ENCODE measurements around the gene LAMA2.

LAMA2 gene, protein sequence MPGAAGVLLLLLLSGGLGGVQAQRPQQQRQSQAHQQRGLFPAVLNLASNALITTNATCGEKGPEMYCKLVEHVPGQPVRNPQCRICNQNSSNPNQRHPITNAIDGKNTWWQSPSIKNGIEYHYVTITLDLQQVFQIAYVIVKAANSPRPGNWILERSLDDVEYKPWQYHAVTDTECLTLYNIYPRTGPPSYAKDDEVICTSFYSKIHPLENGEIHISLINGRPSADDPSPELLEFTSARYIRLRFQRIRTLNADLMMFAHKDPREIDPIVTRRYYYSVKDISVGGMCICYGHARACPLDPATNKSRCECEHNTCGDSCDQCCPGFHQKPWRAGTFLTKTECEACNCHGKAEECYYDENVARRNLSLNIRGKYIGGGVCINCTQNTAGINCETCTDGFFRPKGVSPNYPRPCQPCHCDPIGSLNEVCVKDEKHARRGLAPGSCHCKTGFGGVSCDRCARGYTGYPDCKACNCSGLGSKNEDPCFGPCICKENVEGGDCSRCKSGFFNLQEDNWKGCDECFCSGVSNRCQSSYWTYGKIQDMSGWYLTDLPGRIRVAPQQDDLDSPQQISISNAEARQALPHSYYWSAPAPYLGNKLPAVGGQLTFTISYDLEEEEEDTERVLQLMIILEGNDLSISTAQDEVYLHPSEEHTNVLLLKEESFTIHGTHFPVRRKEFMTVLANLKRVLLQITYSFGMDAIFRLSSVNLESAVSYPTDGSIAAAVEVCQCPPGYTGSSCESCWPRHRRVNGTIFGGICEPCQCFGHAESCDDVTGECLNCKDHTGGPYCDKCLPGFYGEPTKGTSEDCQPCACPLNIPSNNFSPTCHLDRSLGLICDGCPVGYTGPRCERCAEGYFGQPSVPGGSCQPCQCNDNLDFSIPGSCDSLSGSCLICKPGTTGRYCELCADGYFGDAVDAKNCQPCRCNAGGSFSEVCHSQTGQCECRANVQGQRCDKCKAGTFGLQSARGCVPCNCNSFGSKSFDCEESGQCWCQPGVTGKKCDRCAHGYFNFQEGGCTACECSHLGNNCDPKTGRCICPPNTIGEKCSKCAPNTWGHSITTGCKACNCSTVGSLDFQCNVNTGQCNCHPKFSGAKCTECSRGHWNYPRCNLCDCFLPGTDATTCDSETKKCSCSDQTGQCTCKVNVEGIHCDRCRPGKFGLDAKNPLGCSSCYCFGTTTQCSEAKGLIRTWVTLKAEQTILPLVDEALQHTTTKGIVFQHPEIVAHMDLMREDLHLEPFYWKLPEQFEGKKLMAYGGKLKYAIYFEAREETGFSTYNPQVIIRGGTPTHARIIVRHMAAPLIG (N-terminal part only)

DNA sequence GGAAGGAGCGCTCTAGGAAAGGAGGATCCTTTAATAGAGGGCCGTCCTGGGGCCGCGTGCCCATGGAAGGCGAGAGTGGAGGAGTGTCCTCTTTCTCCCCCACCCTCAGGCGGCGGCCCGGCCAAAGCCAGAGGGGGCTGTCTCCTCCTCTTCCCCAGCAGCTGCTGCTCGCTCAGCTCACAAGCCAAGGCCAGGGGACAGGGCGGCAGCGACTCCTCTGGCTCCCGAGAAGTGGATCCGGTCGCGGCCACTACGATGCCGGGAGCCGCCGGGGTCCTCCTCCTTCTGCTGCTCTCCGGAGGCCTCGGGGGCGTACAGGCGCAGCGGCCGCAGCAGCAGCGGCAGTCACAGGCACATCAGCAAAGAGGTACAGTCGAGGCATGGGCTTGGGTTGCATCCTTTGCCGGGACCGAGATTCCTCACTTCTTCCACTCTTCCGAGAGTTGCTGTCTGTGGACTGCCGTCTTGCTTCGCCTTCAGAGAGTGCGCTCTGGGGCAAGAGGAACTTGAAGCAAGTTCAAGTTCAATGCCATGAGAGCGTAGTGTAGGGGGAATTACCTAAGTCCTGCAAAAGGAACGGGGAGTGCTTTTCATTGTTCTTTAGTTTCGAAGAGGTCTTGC, at the start of gene LAMA2:
TSS of gene LAMA2 (plus strand) at position 148 of the 621 bp plus-strand sequence. CDS start at position 256, 108 bp downstream.
- no peak for DNase-seq

DNA sequence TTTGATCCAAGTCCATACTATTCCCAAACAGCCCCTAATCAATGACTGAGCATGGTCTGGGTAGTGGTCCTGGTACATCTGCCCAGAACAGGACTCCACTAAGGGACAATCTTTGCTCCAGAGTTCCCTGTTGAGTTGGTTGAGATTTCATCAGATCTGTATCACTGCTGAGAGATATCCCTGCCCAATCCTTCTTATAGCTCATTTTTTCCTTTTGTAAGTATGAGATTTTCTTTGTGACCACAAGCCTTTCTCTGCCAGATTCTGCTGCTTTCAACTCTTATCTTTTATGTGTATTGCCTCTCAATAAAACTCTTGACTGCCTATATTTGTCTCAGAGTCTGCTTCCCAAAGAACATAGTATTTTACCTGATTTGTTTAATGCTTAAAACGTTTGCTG, 46.2 kb upstream of the LAMA2 start:
- DNase-seq = no peak

DNA sequence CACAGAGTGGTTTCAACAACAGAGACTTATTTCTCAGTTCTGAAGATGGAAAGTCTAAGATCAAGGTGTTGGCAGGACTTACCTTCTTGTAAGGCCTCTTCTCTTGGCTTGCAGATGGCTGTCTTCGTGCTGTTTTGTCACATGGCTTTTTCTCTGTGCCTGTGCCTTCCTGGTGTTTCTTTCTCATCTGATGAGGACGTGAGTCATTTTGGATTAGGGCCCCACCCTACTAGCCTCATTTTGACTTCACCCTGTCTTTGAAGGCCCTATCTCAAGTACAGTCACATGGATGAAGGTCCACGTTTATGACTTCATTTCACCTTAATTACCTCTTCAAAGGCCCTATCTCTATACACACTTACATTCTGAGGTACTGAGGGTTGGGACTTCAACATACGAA, 41.4 kb upstream of the LAMA2 start:
- no peak for DNase-seq

DNA sequence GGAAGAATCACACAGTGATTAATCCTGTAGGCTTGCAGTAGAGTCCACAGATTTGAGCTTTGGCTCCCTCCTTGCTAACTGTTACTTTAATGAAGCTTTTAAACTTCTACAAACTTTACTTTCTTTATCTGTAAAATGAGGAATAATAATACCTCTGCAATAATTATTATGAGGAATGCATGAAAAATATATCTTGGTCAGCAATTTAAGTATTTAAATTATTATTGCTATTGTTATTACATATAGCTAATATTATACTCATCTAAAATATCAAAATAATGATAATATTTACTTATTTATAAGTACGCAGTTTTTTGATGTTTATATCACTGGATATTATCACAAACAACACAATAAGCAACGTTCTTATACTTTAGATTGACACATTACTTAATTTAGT, 38.3 kb upstream of the LAMA2 start:
- DNase-seq = no peak

DNA sequence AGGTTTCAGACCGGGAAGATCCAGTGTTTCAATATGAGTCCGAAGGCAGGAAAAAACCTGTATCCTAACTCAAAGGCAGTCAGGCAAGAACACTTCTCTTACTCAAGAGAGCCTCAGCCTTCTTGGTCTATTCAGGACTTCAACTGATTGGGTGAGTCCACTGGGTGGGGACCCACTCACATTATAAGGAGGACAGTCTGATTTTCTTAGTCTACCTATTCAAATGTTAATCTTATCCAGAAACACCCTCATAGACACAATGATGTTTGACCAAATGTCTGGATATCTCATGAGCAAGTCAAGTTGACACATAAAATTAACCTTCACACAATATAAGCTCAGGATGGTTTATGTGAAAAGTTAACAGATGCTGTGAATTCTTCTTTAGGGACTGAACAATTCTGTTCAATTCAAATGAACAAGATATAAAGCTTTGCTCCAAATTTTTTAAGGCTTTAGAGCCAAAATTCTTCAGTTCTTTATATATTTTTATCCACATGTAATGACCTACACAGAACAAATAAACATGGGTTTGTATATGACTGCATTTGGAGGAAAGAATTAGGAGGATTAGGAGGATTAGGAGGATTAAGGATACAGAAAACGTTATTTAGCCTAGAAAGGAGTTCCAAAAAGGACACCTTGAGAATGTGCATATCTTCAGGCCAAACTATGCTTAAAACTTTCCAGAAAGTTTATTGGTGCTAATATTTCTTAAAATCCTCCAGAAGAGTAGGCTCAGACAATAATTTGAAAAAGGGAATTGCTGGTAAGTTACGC, 35.3 kb upstream of the LAMA2 start:
- DNase-seq = no peak

DNA sequence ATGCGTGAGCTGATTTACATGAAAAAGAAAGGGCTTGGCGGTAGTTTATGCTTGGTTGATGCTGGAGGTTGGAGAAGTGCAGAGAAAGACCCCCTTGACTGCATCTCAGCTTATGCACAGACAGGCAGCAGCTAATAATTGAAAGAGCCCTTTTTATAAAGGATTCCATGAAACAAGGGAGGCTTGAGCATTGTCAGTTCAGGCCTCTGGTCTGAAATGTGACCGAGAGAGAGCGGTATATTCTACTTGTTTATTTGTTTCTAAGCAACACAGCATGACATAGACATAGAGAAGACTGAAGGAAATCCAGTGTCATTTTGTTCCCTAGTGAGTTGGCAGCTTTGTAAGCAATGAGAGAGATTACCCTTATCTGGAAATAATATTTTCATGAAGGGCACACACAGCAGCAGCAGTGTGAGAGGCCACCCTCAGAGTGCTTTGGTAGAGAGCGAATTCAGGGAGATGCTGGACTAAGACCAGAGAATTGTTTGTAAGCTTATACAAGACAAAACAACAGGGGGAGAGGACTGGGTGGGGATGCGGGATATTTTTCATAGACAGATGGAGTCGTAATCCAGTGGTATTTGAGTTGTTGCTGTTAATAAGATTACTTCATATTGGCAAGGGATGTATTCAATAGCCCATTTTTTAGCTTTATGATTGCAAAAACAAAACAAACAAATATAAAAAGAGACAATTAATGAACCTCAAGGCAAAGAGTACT, 34.6 kb upstream of the LAMA2 start:
- no peak for DNase-seq

DNA sequence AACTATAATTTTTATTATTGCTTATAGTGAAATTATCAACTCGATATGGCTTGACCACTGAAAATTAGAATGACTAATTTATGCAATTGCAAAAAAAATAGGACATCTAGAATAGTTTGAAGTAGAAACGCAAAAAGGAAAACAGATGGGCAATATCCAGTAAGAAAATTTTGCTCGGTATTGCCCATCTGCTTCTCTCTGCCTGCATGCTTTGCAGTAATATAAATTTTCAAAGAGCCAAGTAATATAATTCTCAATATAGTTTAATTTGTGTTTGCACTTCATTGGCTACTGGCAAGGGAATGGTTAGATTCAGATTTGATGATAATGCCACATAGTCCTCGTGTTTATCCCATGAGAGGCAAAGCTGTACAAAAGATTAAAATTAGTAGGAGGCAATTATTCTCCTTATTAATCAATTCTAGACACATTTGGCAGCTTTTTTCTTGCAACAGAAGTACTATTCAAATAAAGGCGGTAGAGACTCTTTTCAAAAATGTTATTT, 27.3 kb upstream of the LAMA2 start:
- DNase-seq = no peak

DNA sequence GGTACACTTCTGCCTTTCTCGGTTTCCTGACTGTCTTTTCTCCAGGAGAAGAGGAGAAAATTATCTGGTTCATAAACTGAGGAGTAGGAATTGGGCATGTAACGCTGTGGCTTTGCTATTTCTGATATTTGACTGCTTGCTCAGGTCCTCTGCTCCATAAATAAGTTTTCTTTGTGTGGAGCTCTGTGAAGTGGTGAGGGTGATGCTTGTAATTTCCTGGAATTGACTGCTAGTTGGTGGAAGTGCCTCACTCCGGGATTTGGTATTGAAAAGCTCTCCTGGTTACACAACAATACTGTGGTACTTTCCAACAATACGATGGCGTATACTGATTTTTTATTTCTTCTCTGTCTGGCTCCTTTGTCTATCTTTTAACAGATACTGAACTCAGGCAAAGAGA, 25.1 kb upstream of the LAMA2 start:
- DNase-seq = no peak

DNA sequence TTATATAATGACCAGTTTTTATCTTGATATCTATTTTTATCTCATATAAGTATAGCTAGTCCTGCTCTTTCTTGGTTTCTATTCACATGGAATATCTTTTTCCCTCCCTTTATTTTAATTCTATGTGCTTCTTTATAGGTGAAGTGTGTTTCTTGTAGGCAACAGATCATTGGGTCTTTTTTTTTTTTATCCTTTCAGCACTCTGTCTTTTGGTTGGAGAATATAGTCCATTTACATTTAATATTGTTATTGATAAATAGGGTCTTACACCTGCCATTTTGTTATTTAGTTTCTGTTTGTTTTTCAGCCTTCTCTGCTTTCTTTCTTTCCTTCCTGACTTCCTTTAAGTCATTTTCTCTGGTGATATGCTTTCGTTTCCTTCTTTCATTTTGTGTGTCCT, 22.2 kb upstream of the LAMA2 start:
- DNase-seq = no peak

DNA sequence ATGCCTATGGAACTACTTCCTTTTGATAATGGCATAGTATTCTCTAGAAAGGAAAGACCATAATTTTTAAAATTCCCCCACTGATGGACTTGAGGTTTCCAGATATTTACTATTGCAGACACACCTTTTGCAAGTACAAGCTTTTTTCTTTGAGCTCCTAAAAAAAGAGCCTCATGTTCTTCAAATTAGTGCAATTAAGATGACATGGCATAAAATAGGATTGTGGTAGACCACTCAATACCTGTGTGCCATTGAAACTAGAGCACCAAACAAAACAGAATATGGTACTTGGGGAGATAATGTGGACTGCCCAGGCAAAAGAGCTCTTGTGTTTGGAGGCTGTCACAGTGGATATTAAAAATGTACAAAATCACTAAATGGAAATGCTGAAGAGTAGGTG, 19.0 kb upstream of the LAMA2 start:
- DNase-seq = no peak

DNA sequence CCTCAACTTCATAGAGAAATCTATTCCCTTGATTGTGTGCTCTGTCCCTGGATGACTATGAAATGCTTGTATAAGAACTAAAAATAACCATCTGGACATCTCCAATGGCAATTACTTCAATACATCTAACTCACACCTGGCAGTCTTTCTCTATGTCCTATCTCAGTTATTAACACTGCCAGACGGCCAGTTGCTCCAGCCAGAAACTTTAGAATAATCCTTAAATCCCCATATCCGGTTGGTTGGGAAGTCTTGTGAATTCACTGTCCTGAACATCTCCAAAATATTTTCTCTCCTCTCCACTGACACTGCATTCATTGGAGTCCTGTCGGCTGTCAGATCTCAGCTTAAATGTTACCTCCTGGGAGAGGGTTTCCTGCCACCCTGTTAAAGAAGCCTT, 12.2 kb upstream of the LAMA2 start:
- DNase-seq = no peak

DNA sequence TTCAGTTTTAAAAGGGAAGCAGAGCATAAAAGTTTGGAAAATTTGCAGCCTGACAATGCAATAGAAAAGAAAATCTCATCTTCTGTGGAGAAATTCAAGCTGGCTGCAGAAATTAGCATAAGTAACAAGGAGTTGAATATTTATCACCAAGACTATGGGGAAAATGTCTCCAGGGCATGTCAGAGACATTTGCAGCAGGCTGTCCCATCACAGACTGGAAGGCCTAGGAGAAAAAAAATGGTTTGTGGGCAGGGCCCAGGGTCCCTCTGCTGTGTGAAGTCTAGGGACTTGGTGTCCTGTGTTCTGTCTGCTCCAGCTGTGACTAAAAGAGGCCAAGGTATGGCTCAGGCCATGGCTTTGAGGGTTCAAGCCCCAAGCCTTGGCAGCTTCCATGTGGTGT, 8.1 kb upstream of the LAMA2 start:
- DNase-seq = no peak

DNA sequence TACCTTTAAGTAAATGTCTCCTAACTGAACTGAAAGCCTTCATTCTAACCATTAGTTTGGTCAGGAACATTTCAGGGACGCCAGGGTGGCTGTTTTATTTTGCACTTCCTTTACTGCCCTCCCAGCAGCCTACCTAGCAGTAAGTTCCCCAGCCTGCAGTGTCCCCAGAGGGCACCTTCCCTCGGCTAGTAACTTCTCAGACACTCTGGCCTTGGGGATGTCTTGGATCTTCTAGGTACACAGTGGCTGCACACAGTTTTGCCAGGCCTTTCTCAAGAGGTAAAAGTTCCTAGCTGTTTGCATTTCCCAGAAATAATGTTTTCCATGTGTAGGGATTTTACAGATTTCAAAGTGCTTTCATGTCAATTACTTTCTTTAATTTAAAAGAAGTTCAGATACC, 378 bp upstream of the LAMA2 start:
- no peak for DNase-seq

DNA sequence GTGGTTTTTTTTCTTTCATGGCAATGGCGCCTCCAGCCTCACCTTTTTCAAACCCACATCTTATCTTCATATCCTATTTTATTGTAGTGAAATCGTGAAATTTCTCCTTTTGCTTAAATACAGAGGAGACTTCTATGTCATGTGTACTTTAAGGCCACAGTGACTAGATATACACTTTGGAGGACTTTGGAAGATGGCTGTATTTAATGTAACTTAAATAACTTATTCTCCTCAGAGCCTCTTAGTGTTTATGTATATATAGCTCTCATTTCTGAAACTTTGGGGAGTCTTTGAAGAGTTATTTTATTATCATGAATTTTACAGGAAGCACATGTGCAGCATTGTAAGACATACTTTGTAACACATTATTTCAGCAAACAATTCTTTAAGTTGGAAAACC, 968 bp downstream of the LAMA2 start:
- no peak for DNase-seq

DNA sequence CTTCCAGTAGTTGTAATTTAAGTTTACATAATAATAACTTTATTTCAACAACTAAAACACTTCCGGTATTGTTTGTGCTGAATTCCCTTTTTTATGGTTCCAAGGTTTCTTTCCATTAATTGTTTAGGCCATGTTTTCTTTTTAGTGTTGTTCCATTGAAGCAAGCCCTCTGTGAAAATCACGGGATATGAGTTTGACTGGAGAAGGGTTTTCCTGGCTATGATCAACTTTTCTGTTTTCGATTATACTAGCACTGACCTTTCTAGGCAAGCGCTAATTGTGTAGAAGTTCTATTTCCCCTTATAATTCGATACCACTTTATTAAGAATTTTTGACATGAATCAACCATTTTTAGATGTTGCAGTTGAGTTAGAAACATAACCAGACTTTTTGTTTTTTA, 2.4 kb downstream of the LAMA2 start:
- no peak for DNase-seq

DNA sequence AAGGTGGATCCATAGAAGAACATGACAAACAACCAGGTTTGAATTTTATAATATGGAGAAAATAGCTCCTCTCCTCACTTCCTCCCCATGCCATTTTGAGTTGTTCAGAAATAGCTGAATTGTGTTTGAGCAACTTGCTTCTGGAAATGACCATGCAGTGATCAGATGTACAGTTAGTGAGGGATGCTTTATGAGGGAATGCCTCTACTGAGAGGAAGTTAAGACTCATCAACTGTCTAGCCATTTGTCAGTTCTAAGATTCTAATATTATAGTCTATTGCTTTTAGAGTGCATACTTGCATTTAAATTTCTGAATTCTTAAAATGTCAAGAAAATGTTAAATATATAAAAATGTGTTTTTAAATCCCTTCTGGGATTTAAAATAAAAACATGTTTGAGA, 3.8 kb downstream of the LAMA2 start:
- DNase-seq = no peak

DNA sequence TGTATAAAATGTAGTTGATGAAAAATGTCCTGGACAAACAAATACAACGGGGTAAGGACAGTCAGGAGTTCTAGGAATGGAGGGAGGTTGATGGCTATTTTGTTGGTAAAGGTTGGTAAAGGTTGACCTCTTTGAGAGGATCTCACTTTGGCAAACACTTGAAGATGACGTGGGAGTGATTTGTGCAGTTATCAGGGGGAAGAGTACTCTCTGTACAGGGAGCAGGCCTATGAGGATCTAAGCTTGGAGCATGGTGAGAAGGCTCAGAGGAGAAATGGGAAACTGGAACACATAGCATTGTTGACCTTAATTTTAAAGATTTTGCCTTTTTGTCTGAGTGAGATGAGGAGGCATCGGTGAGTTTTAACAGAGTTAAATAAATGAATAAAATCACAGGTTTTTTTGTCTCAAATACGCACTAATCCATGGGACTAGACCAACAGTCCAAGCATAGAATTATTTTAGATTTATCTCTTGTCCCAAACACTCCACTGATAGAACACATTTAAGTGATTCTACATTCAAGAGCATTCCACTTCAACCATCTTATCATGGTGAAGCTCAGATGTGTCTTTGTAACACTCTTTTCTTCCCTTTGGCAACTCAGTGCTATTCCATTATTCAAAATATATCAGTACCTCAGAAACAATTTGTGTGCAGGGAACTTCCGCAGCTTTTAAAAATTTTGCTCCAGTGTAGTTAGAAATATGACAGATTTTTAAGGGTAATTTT, 5.7 kb downstream of the LAMA2 start:
- DNase-seq = no peak

DNA sequence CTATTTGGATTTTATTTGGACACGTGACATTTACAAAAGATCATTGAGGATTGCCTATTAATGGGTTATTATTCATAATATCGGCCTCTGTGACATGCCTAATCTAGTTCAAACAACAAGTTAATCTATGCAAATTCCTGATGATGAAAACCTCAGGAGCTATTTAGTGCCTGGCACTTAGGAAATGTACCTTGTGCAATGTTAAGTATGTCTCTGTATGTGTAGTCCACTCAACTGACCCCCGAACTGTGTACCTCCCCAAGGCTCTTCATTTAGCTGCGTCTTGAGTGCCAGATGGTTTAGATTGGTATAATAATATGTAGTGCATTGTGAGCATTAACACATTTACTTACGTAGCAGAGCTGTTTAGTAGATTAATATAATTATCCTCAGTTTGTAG, 6.9 kb downstream of the LAMA2 start:
- no peak for DNase-seq

DNA sequence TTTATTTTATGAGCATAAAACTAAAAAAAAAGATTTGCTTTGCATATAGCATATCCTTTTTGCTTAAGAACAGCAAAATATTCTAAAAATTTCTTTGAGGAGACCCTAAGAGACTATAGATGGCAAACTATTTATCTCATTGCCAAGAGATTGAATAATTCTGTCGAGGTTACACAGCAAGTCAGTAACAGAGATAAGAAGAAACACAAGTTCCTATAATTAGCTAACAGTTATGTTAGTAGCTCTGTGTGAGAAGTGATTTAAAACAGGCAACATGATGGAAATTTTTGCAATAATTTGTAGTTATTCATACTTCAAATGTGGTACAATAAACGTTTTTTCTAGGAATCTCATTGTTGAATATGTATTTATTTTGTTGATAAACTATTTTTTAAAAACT, 9.1 kb downstream of the LAMA2 start:
- no peak for DNase-seq

DNA sequence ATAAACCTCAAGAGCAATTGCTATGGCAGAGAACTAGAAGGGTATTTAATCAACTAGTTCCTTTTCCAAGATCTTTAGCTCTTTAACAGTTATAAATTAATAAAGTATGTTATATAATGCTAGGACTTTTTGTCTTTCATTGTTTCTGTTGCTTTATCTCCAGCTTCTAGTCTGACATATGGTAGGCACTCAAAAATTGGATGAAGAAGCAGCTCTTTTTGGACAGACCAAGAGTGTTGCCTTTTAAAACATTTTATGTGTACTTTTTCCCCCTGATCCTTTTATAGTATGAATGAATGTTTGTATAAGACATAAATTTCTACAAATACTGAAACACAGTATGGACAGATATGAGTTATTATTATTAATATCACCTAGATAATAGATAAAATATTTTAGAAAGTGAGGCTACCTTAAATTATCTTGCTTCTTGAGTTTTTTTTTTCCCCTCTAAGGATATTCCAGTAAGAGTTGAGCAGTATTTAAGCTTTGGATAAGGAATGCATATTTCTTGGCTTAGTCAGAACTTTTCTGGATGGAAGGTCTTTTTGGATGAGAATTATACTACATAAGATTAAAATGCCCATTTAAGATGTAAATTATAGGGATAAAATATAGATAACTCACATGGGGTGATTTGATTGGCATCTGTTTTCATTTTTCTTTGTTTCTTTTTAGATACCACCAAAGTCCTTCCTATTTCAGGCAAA, 16.6 kb downstream of the LAMA2 start:
- no peak for DNase-seq

Data from NCI-H146 (cell line).